ENCODE results near the gene SLC39A7. TPM values are rescaled to one million over a fixed set of nuclear protein-coding genes. Genes with fewer than 3 reads are reported as not detected.

SLC39A7 gene
- total and polyA plus RNA-seq, 9 donors, result 66.1 to 136 (median 92.0) TPM

DNA sequence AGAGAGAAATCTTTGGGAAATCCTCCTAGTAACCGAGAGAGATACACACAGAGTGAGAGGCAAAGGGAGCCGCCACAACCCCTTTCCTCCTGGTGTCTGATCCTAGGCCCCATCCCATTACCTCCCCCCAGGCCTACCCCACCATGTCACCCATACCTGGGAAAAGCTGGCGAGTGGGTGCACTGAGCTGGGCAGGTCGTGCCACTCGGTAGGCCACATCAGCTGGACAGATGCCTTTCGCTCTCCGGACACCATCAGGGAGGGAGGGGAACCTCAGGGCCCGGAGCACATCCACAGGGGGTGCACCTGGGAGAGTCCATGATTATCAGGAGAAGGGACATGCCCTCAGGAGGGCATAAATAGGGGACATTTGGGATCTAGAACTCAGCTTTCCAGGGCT lies 11.5 kb upstream of the SLC39A7 start:
- DNase-seq, result no peak
- 73% methylated on average over 5 of the region's 8 CpGs for WGBS (ENCODE audit: insufficient coverage)
- H3K27me3 ChIP-seq (ENCODE audit: control insufficient read depth, insufficient read depth, low read length), result peaks cover 31% of the 10 kb centered on the region

DNA sequence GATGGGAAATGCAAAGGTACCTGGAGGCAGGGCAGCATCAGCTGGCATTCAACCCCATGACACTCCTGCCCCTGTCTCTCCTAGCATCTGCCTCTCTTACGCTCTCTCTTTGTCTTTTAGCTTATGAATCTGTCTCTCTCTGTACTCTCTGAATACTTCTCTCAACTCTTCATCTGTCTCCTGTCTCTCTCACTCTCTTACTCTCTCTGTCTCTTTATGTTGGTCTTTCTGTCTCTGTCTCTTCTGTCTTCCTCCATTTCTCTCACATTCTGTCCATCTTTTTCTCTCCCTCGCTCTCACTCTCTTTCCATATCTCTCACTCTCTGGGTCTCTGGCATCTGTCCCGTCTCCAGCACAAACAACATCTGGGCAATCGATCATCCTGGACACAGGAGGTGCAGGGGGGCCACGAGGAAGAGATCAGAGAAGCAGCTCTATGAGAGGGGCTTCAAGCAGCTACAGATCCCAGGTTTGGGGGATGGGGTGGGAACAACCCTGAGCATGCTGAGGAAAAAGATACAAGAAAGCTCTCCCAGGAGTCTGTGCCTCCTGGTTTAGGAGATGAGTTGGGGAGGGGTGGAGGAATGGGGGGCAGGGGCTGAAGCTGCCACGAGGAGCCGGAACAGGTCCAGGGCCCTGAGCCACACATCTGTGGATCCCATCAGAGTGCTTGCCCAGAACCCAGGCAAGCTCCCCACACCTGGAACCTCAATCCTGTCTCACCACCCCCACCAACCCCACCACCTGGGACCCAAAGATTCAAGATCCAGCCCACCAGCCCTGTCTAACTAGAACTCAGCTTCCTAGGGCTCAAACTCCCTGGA lies 10.8 kb upstream of the SLC39A7 start:
- no peak overlapping the region for H3K4me3 ChIP-seq (ENCODE audit: low read length)
- H3K27ac ChIP-seq (ENCODE audit: low read length), result no peak overlapping the region
- 54% methylated on average over 2 of the region's 7 CpGs for WGBS (ENCODE audit: insufficient coverage)
- H3K27me3 ChIP-seq (ENCODE audit: control insufficient read depth, insufficient read depth, low read length), result peaks cover 31% of the 10 kb centered on the region
- peaks cover 20% of the 10 kb centered on the region for H3K36me3 ChIP-seq (ENCODE audit: control insufficient read depth, insufficient read depth, low read length)
- no peaks in the 10 kb centered on the region for H3K9me3 ChIP-seq (replicated peaks; ENCODE audit: control insufficient read depth, low read depth, low read length)
- DNase-seq, result peak; percentile 85
- H3K4me1 ChIP-seq (ENCODE audit: control insufficient read depth, insufficient read depth, low read length), result peaks cover 33% of the 10 kb centered on the region

More for the DNA sequence above, 11.5 kb upstream of the SLC39A7 start:
- H3K36me3 ChIP-seq (ENCODE audit: control insufficient read depth, insufficient read depth, low read length), result peaks cover 13% of the 10 kb centered on the region
- H3K27ac ChIP-seq (ENCODE audit: low read length), result no peak overlapping the region
- H3K4me3 ChIP-seq (ENCODE audit: low read length), result no peak overlapping the region
- peaks cover 33% of the 10 kb centered on the region for H3K4me1 ChIP-seq (ENCODE audit: control insufficient read depth, insufficient read depth, low read length)
- no peaks in the 10 kb centered on the region for H3K9me3 ChIP-seq (replicated peaks; ENCODE audit: control insufficient read depth, low read depth, low read length)

DNA sequence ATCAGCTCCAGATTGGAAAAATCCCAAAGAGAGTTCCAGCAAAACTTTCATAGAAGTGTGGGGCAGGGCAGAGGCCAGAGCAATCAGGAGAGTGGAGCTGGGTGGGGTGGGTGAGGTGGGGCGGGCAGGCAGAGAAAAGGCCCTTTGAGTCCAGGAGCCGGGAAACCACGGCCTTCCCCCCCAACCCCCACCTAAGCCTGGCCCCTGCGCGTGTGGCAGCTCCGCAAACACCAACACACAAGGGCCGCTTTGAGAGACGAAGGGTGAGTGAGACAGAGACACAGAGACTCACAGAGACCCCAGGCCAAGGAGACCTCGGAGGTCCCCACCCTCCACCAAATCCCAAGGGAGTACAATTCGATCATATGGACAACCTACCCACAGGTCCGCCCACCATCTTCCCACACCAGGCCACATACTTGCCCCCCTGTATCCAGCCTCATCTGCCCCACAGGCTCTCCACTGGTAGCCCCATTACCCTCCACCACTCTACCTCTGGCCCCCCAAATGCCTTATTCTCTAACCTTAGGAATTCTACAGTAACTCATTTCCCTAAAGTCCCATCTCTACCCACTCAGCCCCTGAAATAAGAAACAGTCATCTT lies 10.1 kb upstream of the SLC39A7 start:
- H3K9me3 ChIP-seq (replicated peaks; ENCODE audit: control insufficient read depth, low read depth, low read length), result no peaks in the 10 kb centered on the region
- DNase-seq, result no peak
- no peak overlapping the region for H3K4me3 ChIP-seq (ENCODE audit: low read length)
- no peak overlapping the region for H3K27ac ChIP-seq (ENCODE audit: low read length)
- peaks cover 27% of the 10 kb centered on the region for H3K36me3 ChIP-seq (ENCODE audit: control insufficient read depth, insufficient read depth, low read length)
- 61% methylated on average over 7 of the region's 11 CpGs for WGBS (ENCODE audit: insufficient coverage)
- peaks cover 33% of the 10 kb centered on the region for H3K4me1 ChIP-seq (ENCODE audit: control insufficient read depth, insufficient read depth, low read length)
- H3K27me3 ChIP-seq (ENCODE audit: control insufficient read depth, insufficient read depth, low read length), result peaks cover 31% of the 10 kb centered on the region

DNA sequence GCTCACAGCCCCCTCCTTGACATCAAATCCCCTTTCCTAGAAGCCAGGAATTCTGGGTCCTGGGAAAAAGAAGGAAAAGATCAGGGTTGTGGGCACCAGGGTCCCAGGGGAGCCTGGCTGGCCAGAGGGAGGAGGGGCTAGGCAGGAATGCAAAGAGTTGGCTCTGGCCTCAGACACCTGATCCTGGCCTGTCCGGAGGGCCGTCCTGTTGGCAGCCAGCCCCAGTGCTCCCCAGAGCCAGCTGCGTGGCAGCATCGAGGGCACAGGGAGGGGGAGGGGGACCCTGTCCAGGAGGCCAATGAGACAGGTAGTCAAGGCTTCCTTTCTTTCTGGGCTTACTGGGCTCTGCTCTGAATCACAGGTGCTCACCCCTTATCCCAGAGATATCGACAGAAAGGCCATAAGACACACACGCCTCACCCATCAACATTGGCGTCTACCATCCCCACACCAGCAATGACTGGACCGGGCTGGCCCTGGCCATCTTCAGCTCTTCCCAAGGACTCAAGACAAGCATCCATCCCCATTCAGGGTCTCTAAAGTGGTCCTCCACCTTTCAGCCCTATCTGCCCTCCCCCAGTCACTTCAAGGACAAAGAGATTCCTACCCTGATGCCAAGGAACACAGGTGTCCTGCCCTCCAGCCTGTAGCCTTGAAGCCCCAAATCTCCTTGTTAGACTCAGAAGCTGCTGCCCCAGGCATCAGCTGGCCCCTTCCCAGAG lies 9.1 kb upstream of the SLC39A7 start:
- peak; percentile 62 for DNase-seq

DNA sequence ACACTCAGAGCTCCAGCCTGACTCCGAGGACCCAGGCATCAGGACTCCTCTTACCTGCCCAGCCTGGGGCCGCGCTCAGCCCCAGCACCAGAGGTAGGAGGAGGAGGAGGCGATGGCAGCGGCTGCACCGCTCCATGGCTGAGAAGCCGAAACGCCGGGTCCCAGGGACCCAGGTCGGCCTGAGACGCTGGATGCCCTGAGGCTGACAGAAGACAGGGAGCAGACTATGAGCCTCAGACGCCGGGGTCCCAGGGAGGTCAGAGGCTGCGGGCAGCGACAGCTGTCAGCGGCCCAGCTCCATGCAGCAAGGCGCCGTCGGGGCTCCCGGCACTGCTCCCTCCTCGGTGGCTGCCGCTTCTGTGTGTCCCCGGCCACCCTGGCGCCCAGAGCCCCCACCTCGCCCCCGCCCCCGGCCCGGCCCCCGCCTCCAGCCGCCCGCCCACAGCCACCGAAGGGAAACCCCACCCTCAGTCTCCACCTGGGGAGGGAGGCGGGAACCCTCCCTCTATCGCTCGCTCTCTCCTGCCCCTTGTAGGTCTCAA lies 8.5 kb upstream of the SLC39A7 start, which contains the start of gene COL11A2:
COL11A2 (minus strand) TSS at position 363 of the 542 bp plus-strand sequence; CDS start at position 136, 227 bp downstream.
- peaks cover 33% of the 10 kb centered on the region for H3K4me1 ChIP-seq (ENCODE audit: control insufficient read depth, insufficient read depth, low read length)
- 7% methylated on average over 18 of the region's 35 CpGs for WGBS (ENCODE audit: insufficient coverage)
- no peak for DNase-seq
- H3K27me3 ChIP-seq (ENCODE audit: control insufficient read depth, insufficient read depth, low read length), result peaks cover 24% of the 10 kb centered on the region
- H3K4me3 ChIP-seq (ENCODE audit: low read length), result peak within 1 kb of the TSS; percentile 39
- peak within 1 kb of the TSS; percentile 67 for H3K27ac ChIP-seq (ENCODE audit: low read length)
- H3K36me3 ChIP-seq (ENCODE audit: control insufficient read depth, insufficient read depth, low read length), result peaks cover 31% of the 10 kb centered on the region
- no peaks in the 10 kb centered on the region for H3K9me3 ChIP-seq (replicated peaks; ENCODE audit: control insufficient read depth, low read depth, low read length)

More for the DNA sequence above, 9.1 kb upstream of the SLC39A7 start:
- peak overlapping the region; percentile 39 for H3K4me3 ChIP-seq (ENCODE audit: low read length)
- no peaks in the 10 kb centered on the region for H3K9me3 ChIP-seq (replicated peaks; ENCODE audit: control insufficient read depth, low read depth, low read length)
- 36% methylated on average over 8 of the region's 8 CpGs for WGBS (ENCODE audit: insufficient coverage)
- peak overlapping the region; percentile 53 for H3K27ac ChIP-seq (ENCODE audit: low read length)
- H3K36me3 ChIP-seq (ENCODE audit: control insufficient read depth, insufficient read depth, low read length), result peaks cover 34% of the 10 kb centered on the region
- peaks cover 25% of the 10 kb centered on the region for H3K27me3 ChIP-seq (ENCODE audit: control insufficient read depth, insufficient read depth, low read length)
- H3K4me1 ChIP-seq (ENCODE audit: control insufficient read depth, insufficient read depth, low read length), result peaks cover 33% of the 10 kb centered on the region

DNA sequence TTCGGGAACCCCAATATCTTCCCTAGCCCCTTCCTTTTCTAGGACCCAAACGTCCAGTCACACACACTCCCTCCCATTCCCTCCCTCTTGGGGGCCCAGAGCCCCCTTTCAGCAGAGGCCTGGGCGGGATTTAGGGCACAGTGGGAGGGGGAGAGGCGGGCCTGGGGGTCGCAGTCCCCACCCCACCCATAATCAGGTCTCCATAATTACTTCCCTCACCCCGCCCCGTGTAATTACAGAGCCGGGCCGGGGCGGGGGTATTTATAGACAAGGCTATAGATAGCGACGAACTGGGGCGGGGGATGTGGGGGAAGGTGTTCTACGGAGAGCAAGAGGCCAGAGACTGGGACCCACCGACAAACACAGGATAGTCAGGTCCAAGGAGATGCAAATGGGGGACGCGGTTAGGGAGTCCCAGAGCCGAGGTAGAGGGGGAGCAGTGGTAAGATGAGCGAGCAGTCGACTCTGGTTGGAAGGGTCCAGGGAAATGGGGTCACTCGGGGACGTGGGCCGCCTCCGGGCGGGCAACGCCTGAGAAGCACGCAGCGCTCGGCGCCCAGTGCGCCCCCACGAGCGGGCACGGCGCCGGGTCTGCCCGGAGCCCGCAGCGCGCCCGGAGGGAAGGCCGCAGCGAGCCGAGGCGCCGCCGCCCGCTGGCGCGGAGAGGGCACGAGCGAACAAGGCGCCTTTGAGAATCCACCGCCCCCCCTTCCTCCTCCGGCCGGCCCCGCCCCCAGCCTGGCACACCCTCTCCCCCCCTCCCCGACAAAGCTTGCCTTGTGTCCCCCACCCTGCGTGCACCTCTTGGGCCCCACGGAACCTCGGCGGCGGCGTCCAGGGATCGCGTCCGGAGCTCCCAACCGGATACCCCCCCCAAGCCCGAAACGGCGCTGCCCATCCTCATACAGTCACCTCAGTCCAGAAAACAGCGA lies 7.7 kb upstream of the SLC39A7 start:
- Histone ChIP-seq H3K4me3 (ENCODE audit: low read length) (peak overlapping the region; percentile 28), H3K27ac (ENCODE audit: low read length) (peak overlapping the region; percentile 67), H3K4me1 (ENCODE audit: control insufficient read depth, insufficient read depth, low read length) (peaks cover 37% of the 10 kb centered on the region), H3K9me3 (replicated peaks; ENCODE audit: control insufficient read depth, low read depth, low read length) (no peaks in the 10 kb centered on the region), H3K36me3 (ENCODE audit: control insufficient read depth, insufficient read depth, low read length) (peaks cover 38% of the 10 kb centered on the region), H3K27me3 (ENCODE audit: control insufficient read depth, insufficient read depth, low read length) (peaks cover 24% of the 10 kb centered on the region)
- 3% methylated on average over 35 of the region's 72 CpGs for WGBS (ENCODE audit: insufficient coverage)
- DNase-seq, result peak; percentile 53

DNA sequence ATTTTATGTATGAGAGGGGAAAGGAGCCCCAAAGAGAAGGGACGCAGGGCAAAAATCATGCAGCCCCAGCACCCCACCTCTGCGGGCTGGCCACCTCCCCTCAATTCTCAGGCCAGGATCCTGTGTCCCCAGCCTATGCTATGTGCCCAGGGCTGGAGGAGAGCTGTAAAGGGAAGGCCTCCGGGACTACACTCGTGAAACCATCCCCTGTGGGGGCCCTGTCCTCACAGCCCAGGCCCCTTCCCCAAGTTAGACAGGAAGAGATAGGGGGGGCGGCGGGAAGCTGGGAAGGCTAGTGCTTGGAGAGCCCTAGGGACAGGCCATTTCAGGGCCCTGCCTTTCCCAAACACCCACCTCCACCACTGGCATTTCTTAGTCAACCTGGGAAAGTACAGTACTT lies 7.0 kb upstream of the SLC39A7 start:
- H3K27ac ChIP-seq (ENCODE audit: low read length), result no peak overlapping the region
- H3K36me3 ChIP-seq (ENCODE audit: control insufficient read depth, insufficient read depth, low read length), result peaks cover 41% of the 10 kb centered on the region
- peaks cover 42% of the 10 kb centered on the region for H3K4me1 ChIP-seq (ENCODE audit: control insufficient read depth, insufficient read depth, low read length)
- no peaks in the 10 kb centered on the region for H3K9me3 ChIP-seq (replicated peaks; ENCODE audit: control insufficient read depth, low read depth, low read length)
- WGBS (ENCODE audit: insufficient coverage), result no CpG with 5 or more reads among the region's 6 CpGs
- DNase-seq, result no peak
- peaks cover 24% of the 10 kb centered on the region for H3K27me3 ChIP-seq (ENCODE audit: control insufficient read depth, insufficient read depth, low read length)
- H3K4me3 ChIP-seq (ENCODE audit: low read length), result no peak overlapping the region

DNA sequence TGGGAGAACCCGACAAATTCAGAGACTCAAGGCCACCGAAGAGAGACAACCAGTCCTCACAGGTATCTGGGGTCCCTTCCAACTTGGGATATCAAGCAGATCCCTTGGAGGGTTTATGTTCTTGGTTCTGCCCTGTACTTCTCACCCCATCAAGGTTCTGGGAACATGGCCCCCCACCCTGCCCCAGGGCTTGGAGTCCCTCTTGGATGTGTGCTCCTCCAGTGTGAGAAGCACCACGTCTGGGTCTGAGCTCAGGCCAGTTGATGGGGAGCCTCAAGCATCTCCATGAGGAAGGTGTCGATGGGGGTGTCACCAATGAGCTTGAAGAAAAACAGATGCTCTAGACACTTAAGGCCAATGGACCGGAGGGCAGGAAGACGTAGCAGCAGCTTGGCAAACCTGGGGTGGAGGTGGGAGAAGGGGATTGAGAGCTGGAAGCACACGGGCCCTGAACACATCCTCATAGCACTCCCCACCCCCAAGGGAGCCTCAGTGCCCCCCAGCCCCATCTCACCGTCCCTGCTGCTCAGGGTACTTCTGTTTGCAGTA lies 6.2 kb upstream of the SLC39A7 start:
- peaks cover 24% of the 10 kb centered on the region for H3K27me3 ChIP-seq (ENCODE audit: control insufficient read depth, insufficient read depth, low read length)
- H3K36me3 ChIP-seq (ENCODE audit: control insufficient read depth, insufficient read depth, low read length), result peaks cover 42% of the 10 kb centered on the region
- no peak overlapping the region for H3K4me3 ChIP-seq (ENCODE audit: low read length)
- H3K9me3 ChIP-seq (replicated peaks; ENCODE audit: control insufficient read depth, low read depth, low read length), result no peaks in the 10 kb centered on the region
- no peak overlapping the region for H3K27ac ChIP-seq (ENCODE audit: low read length)
- no peak for DNase-seq
- 41% methylated on average over 6 of the region's 8 CpGs for WGBS (ENCODE audit: insufficient coverage)
- H3K4me1 ChIP-seq (ENCODE audit: control insufficient read depth, insufficient read depth, low read length), result peaks cover 49% of the 10 kb centered on the region
